ENCODE measurements around the gene CARNS1. TPM values are rescaled to one million over a fixed set of nuclear protein-coding genes. Genes with fewer than 3 reads are reported as not detected.

CARNS1 gene
- total and polyA plus RNA-seq, 2 donors (not counting 1 experiment from before 2014, with no cell fraction given), result 0.05 to 0.17 TPM

DNA sequence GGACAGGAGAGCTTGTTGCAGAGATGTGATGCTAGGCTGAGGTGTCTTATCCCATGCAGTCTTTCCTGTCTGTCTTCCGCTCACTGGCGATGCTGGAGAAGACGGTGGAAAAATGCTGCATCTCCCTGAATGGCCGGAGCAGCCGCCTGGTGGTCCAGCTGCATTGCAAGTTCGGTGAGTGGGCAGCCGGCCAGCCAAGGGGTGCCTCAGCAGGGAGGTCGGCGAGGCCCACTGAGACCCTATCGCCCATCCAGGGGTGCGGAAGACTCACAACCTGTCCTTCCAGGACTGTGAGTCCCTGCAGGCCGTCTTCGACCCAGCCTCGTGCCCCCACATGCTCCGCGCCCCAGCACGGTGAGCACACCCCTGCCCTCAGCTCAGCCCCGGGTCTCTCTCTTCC is 22.0 kb upstream of the CARNS1 start:
- no peak overlapping the region for H3K9ac ChIP-seq (ENCODE audit: insufficient read depth, low read length)
- H3K27ac ChIP-seq (ENCODE audit: insufficient read depth, low read length), result no peak overlapping the region
- H3K27me3 ChIP-seq (ENCODE audit: control insufficient read depth, insufficient read depth, low read length), result no peaks in the 10 kb centered on the region
- H4K20me1 ChIP-seq (ENCODE audit: control insufficient read depth, extremely low read depth, insufficient read depth, low read length), result no peaks in the 10 kb centered on the region
- no peak for DNase-seq (ENCODE audit: low read depth in 2 of 2)
- peaks cover 11% of the 10 kb centered on the region for H3K36me3 ChIP-seq (ENCODE audit: control insufficient read depth, insufficient read depth, low read length)
- no peaks in the 10 kb centered on the region for H3K4me1 ChIP-seq (ENCODE audit: control insufficient read depth, extremely low read depth, insufficient read depth, low read length)
- no peak overlapping the region for H3K4me2 ChIP-seq (ENCODE audit: extremely low read depth, insufficient read depth, low read length)
- H3K9me3 ChIP-seq (ENCODE audit: control insufficient read depth, insufficient read depth, low read depth, low read length), result no peaks in the 10 kb centered on the region
- peaks cover 4% of the 10 kb centered on the region for H3K79me2 ChIP-seq (ENCODE audit: control insufficient read depth, insufficient read depth, low read length)
- TF ChIP-seq, protein P1, sequence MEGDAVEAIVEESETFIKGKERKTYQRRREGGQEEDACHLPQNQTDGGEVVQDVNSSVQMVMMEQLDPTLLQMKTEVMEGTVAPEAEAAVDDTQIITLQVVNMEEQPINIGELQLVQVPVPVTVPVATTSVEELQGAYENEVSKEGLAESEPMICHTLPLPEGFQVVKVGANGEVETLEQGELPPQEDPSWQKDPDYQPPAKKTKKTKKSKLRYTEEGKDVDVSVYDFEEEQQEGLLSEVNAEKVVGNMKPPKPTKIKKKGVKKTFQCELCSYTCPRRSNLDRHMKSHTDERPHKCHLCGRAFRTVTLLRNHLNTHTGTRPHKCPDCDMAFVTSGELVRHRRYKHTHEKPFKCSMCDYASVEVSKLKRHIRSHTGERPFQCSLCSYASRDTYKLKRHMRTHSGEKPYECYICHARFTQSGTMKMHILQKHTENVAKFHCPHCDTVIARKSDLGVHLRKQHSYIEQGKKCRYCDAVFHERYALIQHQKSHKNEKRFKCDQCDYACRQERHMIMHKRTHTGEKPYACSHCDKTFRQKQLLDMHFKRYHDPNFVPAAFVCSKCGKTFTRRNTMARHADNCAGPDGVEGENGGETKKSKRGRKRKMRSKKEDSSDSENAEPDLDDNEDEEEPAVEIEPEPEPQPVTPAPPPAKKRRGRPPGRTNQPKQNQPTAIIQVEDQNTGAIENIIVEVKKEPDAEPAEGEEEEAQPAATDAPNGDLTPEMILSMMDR (conservative IDR thresholded peaks at IDR 0.05 in 1 of 2, IDR thresholded peaks at IDR 0.05 in 1 of 2; ENCODE audit: low read depth in 1 of 2, low read length in 2 of 2), result no peak
- no peak for TF ChIP-seq EZH2 (IDR thresholded peaks at IDR 0.05; ENCODE audit: low read length, missing control alignments)
- H2AFZ ChIP-seq (ENCODE audit: low read length), result no peak overlapping the region
- H3K4me3 ChIP-seq (replicated peaks in 1 of 4; ENCODE audit: control extremely low read depth in 1 of 4, insufficient read depth in 1 of 4, low read depth in 3 of 4, low read length in 4 of 4), result no peak overlapping the region

DNA sequence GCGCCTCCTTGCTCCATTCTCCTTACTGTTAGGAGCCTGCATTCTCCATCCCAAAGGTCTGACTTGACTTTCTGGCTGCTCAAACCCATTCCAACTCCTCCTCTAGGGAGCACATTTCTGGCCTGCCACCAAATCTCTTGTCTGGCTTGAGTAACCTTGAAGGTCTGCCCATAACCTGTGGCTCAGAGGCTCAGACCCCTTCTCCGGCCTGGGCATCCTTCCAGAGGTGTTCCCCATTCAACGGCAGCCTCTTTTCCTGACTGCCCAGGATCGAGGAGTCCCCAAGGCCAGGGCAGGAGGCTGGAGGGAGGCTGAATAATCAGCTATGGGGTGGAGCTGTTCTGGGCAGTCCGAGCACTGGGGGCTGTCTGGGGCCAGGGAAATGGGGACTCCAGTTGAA is 21.5 kb upstream of the CARNS1 start:
- no peak overlapping the region for H3K9ac ChIP-seq (ENCODE audit: insufficient read depth, low read length)

DNA sequence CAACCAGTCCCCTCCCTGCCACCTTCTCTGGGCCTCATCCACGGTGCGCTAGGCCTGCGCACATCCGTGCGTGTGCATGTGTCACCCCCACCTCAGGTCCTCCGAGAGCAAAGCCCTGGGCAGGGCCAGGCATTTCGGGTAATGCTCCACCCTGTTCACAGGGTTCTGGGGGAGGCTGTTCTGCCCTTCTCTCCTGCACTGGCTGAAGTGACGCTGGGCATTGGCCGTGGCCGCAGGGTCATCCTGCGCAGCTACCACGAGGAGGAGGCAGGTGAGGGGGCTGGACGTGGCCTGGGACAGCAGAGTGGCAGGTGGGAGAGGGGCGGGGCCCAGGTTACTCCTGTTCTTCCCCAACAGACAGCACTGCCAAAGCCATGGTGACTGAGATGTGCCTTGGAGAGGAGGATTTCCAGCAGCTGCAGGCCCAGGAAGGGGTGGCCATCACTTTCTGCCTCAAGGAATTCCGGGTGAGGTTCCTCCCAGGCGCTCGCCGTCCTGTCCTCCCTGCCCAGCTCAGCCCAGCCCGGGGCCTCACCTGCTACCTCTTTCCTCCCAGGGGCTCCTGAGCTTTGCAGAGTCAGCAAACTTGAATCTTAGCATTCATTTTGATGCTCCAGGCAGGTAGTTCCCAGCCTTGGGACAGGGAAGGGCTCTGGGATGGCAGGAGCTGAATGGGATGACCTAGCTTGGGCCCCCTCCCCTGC is 19.8 kb upstream of the CARNS1 start:
- Histone ChIP-seq H2AFZ (ENCODE audit: low read length) (no peak overlapping the region), H3K4me3 (replicated peaks in 1 of 4; ENCODE audit: control extremely low read depth in 1 of 4, insufficient read depth in 1 of 4, low read depth in 3 of 4, low read length in 4 of 4) (no peak overlapping the region), H3K79me2 (ENCODE audit: control insufficient read depth, insufficient read depth, low read length) (peaks cover 22% of the 10 kb centered on the region), H3K27me3 (ENCODE audit: control insufficient read depth, insufficient read depth, low read length) (no peaks in the 10 kb centered on the region), H4K20me1 (ENCODE audit: control insufficient read depth, extremely low read depth, insufficient read depth, low read length) (no peaks in the 10 kb centered on the region), H3K27ac (ENCODE audit: insufficient read depth, low read length) (no peak overlapping the region), H3K9me3 (ENCODE audit: control insufficient read depth, insufficient read depth, low read depth, low read length) (no peaks in the 10 kb centered on the region), H3K4me2 (ENCODE audit: extremely low read depth, insufficient read depth, low read length) (no peak overlapping the region), H3K36me3 (ENCODE audit: control insufficient read depth, insufficient read depth, low read length) (peaks cover 21% of the 10 kb centered on the region), H3K9ac (ENCODE audit: insufficient read depth, low read length) (no peak overlapping the region), H3K4me1 (ENCODE audit: control insufficient read depth, extremely low read depth, insufficient read depth, low read length) (peaks cover 6% of the 10 kb centered on the region)
- no peak for DNase-seq (ENCODE audit: low read depth in 2 of 2)
- no peak for TF ChIP-seq EZH2 (IDR thresholded peaks at IDR 0.05; ENCODE audit: low read length, missing control alignments)
- TF ChIP-seq, protein P1 (conservative IDR thresholded peaks at IDR 0.05 in 1 of 2, IDR thresholded peaks at IDR 0.05 in 1 of 2; ENCODE audit: low read depth in 1 of 2, low read length in 2 of 2), result no peak

More for the DNA sequence above, 21.5 kb upstream of the CARNS1 start:
- Histone ChIP-seq H3K4me1 (ENCODE audit: control insufficient read depth, extremely low read depth, insufficient read depth, low read length) (no peaks in the 10 kb centered on the region), H3K4me3 (replicated peaks in 1 of 4; ENCODE audit: control extremely low read depth in 1 of 4, insufficient read depth in 1 of 4, low read depth in 3 of 4, low read length in 4 of 4) (no peak overlapping the region), H3K9me3 (ENCODE audit: control insufficient read depth, insufficient read depth, low read depth, low read length) (no peaks in the 10 kb centered on the region), H4K20me1 (ENCODE audit: control insufficient read depth, extremely low read depth, insufficient read depth, low read length) (no peaks in the 10 kb centered on the region), H2AFZ (ENCODE audit: low read length) (no peak overlapping the region), H3K36me3 (ENCODE audit: control insufficient read depth, insufficient read depth, low read length) (peaks cover 16% of the 10 kb centered on the region), H3K27me3 (ENCODE audit: control insufficient read depth, insufficient read depth, low read length) (no peaks in the 10 kb centered on the region), H3K4me2 (ENCODE audit: extremely low read depth, insufficient read depth, low read length) (no peak overlapping the region), H3K27ac (ENCODE audit: insufficient read depth, low read length) (no peak overlapping the region), H3K79me2 (ENCODE audit: control insufficient read depth, insufficient read depth, low read length) (peaks cover 7% of the 10 kb centered on the region)
- no peak for TF ChIP-seq EZH2 (IDR thresholded peaks at IDR 0.05; ENCODE audit: low read length, missing control alignments)
- TF ChIP-seq, protein P1 (conservative IDR thresholded peaks at IDR 0.05 in 1 of 2, IDR thresholded peaks at IDR 0.05 in 1 of 2; ENCODE audit: low read depth in 1 of 2, low read length in 2 of 2), result no peak
- DNase-seq (ENCODE audit: low read depth in 2 of 2), result no peak

All from fibroblast of lung (primary cell).